ENCODE results near the gene SNX10.

Gene SNX10

DNA sequence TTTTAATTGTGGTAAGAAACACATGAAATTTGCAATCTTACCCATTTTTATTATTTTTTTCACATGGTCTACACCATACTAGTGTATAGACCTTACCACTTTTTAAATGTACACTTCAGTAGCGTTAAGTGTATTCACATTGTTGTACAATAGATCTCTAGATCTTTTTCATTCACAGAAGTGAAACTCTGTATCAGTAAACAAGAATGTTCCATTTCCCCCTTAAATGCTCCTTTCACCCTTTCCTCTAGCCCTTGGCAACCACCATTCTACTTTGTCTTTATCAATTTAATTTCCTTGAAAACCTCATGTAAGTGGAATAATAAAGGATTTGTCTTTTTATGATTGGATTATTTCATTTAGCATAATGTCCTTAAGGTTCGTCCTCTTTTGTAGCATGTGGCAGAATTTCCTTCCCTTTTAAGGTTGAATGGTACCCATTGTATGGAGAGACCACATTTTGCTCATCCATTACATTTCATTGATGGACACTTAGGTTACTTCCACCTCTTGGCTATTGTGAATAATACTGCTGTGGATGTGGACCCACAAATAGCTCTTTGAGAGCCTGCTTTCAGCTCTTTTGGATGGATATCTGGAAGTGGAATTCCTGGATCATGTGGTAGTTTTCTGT, 45.7 kb downstream of the SNX10 start:
- no peak for DNase-seq (ENCODE audit: low read depth in 2 of 2)

DNA sequence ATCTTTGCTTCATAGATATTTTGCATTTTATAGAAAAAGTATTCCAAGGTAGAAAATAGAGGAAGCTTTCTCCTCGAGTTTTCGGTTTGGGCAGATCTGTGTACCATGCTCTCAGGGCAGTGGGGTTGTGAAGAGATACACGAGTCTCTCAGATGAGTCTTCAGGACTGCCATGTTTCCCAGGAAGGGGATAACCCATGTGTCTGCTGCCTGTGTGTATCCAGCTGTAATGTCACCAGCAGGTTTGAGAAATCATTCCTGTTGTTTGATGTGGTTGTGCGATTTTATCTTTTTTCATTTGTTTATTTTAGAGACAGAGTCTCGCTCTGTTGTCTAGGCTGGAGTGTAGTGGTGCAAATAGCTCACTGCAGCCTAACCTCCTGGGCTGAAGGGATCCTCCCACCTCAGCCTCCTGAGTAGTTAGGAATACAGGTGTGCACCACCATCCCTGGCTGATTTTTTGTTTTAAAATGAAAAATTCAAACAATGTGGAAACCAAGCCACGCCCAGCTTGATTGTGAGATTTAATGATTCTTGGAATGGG, 48.9 kb downstream of the SNX10 start:
- DNase-seq (ENCODE audit: low read depth in 2 of 2), result no peak

DNA sequence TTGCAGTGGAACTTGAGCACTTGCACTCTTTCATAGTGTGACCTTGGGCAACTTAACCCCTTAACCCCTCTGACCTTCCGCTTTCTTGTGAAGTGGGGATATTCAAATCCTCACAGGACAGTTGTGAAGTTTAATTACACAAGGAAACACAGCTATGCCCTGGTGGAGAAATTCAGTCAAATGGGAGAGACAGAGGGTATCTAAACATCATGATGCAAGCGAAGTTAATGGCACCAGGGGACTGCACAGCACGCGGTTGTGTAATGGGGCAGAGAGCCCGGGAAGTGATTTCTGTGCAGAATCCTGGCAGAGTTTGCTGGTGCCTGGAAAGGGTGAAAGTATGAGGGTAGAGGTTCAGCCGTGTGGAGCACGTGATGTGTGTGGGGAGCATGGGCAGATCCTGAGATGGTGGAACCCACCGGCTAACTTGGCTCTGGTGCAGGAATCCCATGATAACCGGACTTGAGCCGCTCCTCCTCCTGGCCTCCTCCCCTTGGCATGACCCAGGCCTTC, 51.7 kb downstream of the SNX10 start:
- no peak for DNase-seq (ENCODE audit: low read depth in 2 of 2)

DNA sequence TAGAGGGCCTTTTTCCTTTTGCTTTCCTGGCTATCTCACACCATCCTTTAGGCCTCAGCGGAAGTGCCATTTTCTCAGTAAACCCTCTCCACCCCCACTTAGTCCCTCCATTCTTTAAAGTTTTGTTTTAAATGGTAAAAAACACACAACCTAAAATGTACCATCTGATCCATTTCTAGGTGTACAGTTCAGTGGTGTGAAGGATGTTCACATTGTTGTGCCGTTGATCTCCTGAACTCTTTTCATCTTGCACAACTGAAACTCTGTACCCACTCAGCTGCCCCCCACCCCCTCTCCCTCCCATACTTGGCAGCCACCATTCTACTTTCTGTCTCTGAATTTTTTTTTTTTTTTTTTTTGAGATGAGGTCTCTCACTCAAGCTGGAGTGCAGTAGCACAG, 52.2 kb downstream of the SNX10 start:
- no peak for DNase-seq (ENCODE audit: low read depth in 2 of 2)

DNA sequence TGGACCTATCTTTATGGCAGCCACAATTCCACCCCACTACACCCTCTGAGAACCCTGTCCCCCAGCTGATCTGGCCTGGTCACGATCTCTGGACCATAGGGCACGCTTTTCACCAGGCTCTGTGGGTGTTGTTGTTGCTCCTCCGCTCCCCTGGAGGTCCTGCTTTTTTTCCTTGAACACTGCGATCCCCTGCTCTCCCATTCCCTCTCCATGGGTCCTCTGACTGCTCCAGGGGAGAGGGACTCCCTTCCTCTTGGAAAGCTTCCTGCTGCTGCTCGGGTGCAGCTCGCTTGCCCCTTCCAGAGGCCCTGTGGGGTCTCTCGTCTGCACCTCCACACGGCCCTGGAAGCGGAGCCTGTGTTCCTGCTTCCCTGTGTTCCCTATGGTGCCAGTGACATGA, 53.5 kb downstream of the SNX10 start:
- DNase-seq (ENCODE audit: low read depth in 2 of 2), result no peak

DNA sequence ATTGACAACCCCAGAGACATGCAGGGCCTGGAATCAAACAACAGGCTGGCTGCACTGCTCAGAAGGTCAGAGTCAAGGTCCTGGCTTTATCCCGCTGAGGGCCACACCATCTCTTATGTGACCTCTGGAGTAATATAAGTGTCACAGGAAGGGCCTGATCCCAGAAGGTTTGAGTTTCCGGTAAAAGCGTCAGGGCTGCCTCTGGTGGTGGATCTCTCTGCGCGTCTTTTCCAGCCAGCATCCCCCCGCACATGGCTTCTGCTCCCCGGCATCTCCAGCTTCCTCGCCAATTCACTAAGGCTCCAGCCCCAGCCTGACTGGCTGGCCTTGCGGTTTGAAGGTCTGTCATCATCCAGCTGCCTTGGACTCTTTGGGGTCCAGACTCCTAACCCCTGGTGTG, 54.2 kb downstream of the SNX10 start:
- DNase-seq (ENCODE audit: low read depth in 2 of 2), result no peak

DNA sequence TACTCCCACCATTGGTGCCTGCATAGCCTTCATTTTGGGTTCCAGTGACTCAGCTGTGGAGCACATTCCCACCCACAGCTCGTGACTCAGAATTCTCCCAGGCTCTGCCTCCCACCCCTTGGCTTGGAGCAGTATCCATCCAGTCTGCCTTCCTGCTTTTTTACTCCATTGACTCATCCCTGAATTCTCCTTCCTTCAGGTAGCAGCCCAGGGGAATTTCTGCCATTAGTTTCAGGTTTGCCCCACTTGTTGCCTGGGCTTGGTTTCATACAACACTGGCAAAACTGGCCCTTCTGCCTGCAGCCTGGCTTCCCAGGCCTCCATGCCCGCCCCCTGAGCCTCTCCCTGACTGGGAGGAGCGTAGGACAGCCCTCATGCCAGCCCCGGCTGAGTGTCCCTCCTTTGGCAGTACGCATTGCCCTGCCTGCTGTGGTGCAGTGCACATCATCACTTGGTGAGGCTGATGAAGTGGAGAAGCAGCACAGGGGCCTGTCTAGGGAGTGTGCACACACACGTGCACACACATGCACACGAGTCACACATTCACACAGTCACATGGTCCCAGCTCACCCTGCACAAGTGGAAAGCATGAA, 55.0 kb downstream of the SNX10 start:
- DNase-seq (ENCODE audit: low read depth in 2 of 2), result no peak

DNA sequence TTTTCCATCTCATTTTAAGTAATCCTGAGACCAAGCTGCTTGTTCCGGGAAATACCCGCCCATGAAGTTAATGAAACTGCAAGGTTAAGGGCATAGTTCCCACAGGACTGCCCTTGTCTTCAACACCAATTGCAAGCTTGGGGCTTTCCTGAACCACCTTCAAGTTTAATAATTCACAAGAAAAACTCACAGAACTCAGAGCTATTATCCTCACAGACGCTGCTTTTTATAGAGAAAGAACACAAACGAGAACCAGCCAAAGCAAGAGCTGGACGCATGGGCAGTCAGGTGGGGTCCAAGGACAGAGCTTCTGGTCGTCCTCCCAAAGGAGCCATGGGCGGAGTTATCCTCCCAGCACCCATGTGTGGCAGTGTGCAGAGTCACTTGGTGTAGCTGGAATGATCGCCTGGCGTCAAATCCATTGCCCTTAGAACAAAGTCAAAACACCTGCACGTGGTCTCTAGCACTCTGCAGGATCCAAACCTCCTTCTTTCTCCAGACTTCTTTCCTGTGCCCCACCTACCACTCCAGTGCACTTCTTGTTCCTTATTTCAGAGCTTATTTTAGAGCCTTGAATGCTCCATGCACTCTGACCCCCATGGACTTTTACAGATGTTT, 56.7 kb downstream of the SNX10 start:
- DNase-seq (ENCODE audit: low read depth in 2 of 2), result no peak

DNA sequence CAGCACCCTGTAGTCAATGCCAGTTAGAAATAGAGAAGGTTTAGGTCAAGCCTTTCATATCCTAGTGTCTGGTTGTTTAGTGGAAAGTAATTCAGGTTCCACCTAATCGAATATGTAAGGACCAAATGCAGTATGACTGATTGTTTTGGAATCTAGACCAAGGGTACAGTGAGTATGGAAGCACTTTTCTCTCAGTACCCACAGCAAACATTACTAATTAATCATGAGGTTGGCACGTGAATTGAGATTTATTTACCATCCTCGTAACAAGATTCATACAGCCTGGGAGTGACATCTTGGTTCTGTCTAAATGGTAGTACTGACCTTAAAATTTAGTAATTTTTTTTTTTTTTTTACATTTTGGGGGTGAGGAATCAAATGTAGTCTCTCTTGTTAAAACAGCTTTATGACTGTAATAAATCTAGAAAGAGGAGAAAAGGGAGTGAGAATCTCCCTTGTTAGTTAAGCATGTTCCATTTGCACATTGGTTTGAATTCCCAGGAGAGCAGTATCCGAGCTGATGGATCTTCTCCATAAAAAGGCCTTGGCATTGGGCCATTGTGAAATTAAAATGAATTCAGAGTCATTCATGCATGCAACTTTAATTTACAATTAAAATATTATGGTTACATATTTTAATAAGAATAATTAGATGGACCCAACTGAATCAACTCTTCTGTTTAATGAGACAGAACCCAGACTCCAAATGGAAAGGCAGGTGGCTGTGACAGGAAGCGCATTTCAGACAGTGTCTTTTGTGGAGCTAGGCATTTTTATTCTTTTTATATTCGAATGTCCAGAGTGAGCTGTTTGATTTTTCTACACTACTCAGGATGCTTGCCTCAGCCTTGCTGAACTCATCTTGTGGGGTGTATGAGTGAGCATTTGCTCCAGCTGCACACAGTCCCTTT, 57.6 kb downstream of the SNX10 start:
- DNase-seq (ENCODE audit: low read depth in 2 of 2), result no peak

DNA sequence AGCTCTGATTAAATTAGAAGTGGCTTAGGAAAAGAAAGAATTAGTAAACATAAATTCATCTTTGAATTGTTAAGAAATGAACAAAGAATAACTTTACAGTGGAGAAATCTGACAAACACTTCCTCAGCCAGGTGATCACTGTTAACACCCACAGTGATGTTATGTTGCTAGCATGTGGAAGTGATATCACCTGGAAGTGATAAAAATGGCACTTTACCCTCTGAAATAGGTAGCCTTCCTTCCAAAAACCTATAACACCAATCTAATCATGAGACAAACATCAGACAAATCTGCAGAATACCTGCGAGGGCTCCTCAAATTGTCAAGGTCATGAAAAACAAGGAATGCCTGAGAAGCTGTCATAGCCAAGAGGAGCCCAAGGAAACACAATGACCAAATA, 59.5 kb downstream of the SNX10 start:
- DNase-seq (ENCODE audit: low read depth in 2 of 2), result no peak

DNA sequence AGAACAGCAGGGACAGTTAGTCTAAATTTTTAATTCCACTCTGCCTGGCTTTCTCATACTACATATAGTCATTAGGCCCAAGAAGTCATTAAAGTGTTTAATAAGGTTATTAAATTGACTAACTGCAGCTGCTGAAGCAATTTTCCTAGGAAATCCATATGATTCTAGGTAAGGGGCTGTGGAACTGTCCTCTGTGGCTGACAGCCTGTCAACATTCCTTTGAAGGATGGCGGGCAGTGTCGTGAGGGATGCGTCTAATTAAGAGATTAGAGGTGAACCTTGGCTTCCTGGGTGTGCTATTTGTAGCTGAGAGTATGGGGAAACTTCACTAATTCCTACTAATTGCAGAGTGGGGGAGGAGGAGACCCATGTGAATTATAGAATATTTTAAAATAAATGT, 64.6 kb downstream of the SNX10 start:
- DNase-seq (ENCODE audit: low read depth in 2 of 2), result no peak

DNA sequence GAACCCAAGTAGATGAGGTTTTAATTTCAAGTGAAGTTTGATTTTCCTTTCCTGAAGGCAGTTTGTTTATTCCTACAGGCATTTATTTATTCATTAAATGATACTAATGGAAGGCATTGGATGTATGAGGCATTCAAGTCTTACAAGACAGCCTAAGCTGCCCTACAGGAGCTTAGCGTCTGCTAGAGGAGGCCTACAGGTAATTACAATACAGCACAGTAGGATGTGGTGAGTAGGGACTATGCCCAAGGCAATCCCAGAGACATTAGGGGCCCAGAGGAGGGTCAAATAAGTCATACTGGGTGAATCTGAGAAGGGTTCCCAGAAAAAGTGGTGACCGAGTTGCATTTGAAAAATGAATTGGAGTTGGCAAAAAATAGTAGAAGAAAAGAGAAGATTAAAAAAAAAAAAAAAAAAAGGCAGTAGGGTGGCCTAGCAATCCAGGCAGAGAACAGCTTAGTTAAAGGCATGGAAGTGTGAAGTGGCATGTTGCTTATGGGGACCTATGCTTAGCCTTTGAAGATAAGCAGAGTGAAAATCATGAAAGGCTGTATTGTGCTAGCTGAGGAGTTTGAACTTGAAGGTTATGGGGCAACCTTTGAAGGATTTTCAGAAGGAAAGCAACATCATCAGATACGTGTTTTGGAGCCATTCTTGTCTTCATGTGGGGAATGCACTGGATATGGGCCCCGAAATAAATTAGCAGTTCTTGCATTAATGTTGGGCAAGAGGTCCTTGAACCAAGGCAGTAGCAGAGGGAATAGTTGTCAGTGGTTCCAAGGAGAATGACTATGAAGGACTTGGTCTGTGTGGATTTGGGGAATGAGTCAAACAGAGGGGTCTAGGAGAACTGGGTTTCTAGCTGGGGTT, 65.5 kb downstream of the SNX10 start:
- DNase-seq (ENCODE audit: low read depth in 2 of 2), result no peak

DNA sequence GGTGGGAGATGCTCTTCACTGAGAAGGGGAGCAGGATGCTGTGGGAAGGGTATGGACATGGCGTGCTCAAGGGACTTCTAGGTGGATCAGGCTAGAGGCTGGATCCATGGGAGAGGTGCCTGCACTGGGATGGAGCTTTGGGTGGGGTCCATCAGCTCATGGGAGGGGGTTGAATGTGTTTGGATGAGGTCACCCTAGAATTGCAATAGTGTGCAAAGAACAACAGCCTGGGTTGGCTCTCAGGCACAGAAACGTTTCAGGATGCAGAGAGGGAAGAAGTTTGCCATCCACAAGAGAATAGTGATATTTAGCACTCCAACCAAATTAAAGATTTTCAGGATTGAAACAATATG, 66.1 kb downstream of the SNX10 start:
- no peak for DNase-seq (ENCODE audit: low read depth in 2 of 2)

DNA sequence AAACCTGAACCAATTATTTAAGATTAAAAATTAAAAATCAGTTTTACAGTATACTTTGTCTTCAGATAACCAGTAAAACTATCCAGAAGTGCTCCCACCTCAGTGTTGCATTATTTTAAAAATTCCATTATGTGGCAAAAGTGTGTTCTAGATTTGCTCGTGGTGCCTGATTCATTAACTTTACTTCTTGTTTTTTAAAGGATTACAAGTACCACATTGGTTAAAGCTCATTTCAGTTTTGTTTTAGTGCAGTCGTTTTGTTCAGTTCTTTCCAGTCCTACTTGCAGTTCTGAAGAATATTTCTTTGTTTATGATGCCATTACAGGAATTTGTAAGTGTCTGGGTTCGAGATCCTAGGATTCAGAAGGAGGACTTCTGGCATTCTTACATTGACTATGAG, 69.0 kb downstream of the SNX10 start:
- DNase-seq (ENCODE audit: low read depth in 2 of 2), result no peak

DNA sequence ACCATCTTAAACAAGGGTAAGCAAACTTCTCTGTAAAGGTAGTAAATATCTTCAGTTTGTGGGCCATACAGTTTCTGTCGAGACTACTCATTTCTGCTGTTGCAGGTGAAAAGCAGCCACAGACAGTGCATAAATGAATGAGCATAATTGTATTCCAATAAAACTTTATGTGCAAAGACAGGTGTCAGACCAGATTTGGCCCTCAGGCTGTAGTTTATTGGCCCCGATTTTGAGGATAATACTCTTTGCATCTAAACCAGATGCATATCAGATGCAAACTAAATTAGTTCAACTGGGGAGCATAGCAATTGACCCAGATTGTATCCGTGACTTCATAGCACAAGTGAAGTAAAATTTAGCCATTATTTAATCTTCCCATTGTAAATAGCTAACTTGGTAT, 70.0 kb downstream of the SNX10 start:
- no peak for DNase-seq (ENCODE audit: low read depth in 2 of 2)

DNA sequence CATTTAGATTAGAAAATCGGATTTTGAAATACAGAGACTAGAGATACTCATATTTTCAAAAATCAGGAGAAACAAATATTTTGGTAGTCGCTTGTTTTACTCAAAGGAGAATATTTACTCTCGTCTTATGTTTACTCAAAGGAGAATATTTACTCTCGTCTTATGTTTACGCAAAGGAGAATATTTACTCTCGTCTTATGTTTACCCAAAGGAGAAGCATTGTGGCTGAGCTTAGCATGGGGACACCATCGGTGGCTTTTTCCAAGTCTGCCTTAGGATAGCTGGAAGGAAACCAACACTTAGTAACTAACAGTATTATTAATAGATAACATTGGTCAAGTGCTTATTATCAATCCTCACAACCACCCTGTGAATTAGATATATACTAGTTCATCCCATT, 71.8 kb downstream of the SNX10 start:
- no peak for DNase-seq (ENCODE audit: low read depth in 2 of 2)

DNA sequence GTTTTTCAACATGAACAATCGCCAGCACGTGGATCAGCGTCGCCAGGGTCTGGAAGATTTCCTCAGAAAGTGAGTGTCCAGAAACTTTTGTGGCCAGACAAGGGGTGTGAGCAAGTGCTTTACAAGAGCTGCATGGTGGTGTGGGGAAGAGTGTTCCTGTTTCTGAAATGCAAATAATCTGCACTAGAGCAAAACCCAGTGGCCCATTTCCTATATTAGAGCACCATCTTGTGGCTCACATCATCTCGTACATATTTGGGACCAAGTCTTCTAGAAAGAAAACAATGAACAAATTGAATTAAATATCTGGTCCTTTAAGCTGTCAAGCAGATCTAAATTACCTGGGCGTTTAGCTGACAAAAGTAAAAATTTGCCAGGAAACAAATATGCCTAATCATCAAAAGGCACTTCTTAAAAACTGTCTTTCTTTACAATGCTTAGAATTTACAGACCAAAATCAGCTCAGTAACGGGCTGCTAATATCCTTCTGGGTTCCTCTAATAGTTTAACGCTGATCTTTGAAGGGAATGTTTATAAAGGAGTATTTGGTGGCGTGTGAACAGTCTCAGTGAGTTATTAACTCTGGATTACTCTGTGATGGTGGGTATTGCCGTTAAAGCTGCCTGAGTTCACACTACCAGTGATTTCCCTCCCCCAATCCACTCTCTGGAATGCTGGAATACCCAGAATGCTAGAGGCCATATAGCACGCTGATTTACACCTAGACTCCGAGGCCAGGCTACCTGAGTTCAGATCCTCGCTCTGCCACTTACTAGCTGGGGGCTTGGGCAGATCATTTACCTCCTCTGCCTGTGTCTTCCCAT, 73.6 kb downstream of the SNX10 start:
- peak in 1 of 2 donors; percentile 25 for DNase-seq (ENCODE audit: low read depth in 2 of 2)

DNA sequence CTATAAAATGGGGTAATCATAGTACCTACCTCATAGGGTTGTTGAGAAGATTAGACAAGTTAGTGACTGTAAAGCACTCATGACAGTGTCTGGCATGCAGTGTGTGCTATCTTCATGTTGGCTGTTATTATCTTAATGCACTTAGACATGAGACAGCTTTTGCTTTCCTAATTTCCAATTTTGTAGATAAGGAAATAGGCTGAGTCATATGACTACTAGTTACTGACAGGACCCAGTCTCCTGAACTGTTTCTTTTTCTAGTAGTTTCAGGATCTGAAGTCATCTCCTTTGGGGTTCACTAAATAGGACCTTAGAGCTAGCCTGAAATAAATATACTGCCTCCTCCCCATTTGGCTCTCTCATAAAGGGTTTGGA, 74.2 kb downstream of the SNX10 start:
- DNase-seq (ENCODE audit: low read depth in 2 of 2), result no peak

DNA sequence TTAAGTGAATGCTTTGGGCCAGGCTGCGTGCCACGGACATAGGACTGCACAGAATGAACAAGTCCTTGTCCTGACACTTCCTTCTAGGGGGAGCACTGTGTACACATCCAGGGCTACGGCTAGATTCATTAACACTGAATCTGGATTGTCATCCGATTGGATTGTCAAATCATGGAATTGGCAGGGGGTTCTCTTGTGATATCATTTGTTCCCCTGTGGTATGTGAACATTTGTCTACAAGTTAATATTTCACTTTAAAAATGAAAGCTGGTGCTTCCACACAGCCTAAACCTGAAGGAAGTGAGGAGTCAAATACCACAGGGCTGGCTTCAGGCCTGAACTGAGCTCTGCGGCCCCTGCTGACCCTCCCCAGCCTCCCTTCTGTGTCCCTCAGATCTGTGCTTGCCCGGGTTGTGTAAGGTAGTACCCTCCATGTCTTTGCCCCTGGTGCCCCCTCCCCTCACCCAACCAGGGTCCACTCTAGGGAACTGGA, 75.6 kb downstream of the SNX10 start:
- no peak for DNase-seq (ENCODE audit: low read depth in 2 of 2)

DNA sequence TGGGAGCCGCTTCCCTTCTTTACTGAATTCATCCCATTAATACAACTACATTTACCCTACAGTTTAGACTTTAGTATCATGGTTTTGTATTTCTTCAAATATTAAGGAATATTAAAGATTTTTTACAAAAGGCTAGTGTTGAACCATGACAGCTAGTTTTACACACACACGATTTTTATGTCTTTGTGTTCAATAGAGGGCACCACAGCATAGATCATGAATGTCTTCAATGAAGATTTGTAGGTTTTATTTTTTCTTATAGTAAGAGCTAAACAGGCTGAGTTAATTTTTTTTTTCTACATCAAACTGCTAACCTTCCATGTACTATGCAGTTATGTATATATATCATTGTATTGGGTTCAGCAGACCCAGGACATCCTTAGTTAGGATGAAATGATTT, 76.9 kb downstream of the SNX10 start:
- no peak for DNase-seq (ENCODE audit: low read depth in 2 of 2)
